Natural killer cell (primary cell): ENCODE results near the gene ATXN1. TPM values are rescaled to one million over a fixed set of nuclear protein-coding genes. Genes with fewer than 3 reads are reported as not detected.
"Not testable (repeated sequence)": the region's sequence is repeated elsewhere in the genome, so short reads cannot be mapped to it uniquely, and the experiment has no call there.

ENCODE experiments used
- ATAC-seq, 3 donors: fragments of 150-1000 bp in 2 of 3; fragments of 200-7000 bp in 1 of 3; cut with Tn5 transposase; 1 replicate in 1 of 3; 2 replicates in 2 of 3; pipeline ENCODE4 v1.10.0; 2021; ENCODE audit warnings: mild to moderate bottlenecking in 2 of 3, moderate library complexity in 2 of 3
- DNase-seq, 2 donors: peaks; one replicate each; pipeline versions ENCODE4 v3.0.0 to v3.0.0-alpha.2; 2013 to 2021; ENCODE audit warnings: mixed read lengths in 1 of 2
- H3K27ac ChIP-seq: one replicate; pipeline ENCODE4 v1.5.1; 2013; ENCODE audit warnings: mild to moderate bottlenecking, low read length
- H3K27me3 ChIP-seq: one replicate; pipeline ENCODE4 v1.6.1; 2013; ENCODE audit warnings: low read length; ENCODE audit not compliant: control insufficient read depth, insufficient read depth
- H3K36me3 ChIP-seq: one replicate; pipeline ENCODE4 v1.6.1; 2013; ENCODE audit warnings: low read length; ENCODE audit not compliant: control insufficient read depth, insufficient read depth
- H3K4me1 ChIP-seq: one replicate; pipeline ENCODE4 v1.6.1; 2013; ENCODE audit warnings: low read length; ENCODE audit not compliant: control insufficient read depth, insufficient read depth
- H3K4me3 ChIP-seq: one replicate; pipeline ENCODE4 v1.5.1; 2013; ENCODE audit warnings: low read length
- H3K9me3 ChIP-seq: one replicate; pipeline ENCODE4 v1.6.1; 2013; ENCODE audit warnings: low read length; ENCODE audit not compliant: control insufficient read depth, insufficient read depth
- H3K27ac Mint-ChIP-seq, 2 donors: one replicate each; pipeline ENCODE4 v1.8.0; 2022; ENCODE audit warnings: mild to moderate bottlenecking in 2 of 2, mixed read lengths in 2 of 2, moderate library complexity in 1 of 2
- H3K27me3 Mint-ChIP-seq, 2 donors: one replicate each; pipeline ENCODE4 v1.8.0; 2022; ENCODE audit warnings: low read depth in 2 of 2, mixed read lengths in 2 of 2
- H3K36me3 Mint-ChIP-seq: one replicate; pipeline ENCODE4 v1.8.0; 2022; ENCODE audit warnings: mixed read lengths
- H3K4me1 Mint-ChIP-seq, 2 donors: one replicate each; pipeline ENCODE4 v1.8.0; 2022; ENCODE audit warnings: mixed read lengths in 2 of 2
- H3K4me3 Mint-ChIP-seq: one replicate; pipeline ENCODE4 v1.8.0; 2022; ENCODE audit warnings: mild to moderate bottlenecking, moderate library complexity, mixed read lengths
- H3K9me3 Mint-ChIP-seq, 2 donors: one replicate each; pipeline ENCODE4 v1.8.0; 2022; ENCODE audit warnings: mixed read lengths in 2 of 2
- WGBS: methylation state at CpG from one replicate; pipeline ENCODE4 v1.1.7; 2013; ENCODE audit warnings: missing lambda C conversion rate; ENCODE audit not compliant: insufficient coverage; 5-methylcytosine and 5-hydroxymethylcytosine counted together
- intact Hi-C: fragments of 100-400 bp; cut with micrococcal nuclease; formaldehyde crosslinking; loops from one replicate; pipeline ENCODE4 v1.14.2; 2022
- total RNA-seq, 4 donors: library from RNA; stranded (reverse); fragments of 120-200 nt in 1 of 4; gene quantifications; one replicate each; pipeline versions ENCODE4 v1.2.3 to v1.2.4, GENCODE V29; 2013 to 2022
- TF ChIP-seq, protein P1 (sequence below): fragments of 200-600 bp; IDR thresholded peaks from one replicate; pipeline ENCODE4 v1.8.0; 2022; ENCODE audit warnings: antibody characterized with exemption

Gene ATXN1
- total RNA-seq, 3 donors from 2014 or later (not counting 1 experiment from before 2014, with no cell fraction given), result 90.4 to 120 (median 97.9) TPM

DNA sequence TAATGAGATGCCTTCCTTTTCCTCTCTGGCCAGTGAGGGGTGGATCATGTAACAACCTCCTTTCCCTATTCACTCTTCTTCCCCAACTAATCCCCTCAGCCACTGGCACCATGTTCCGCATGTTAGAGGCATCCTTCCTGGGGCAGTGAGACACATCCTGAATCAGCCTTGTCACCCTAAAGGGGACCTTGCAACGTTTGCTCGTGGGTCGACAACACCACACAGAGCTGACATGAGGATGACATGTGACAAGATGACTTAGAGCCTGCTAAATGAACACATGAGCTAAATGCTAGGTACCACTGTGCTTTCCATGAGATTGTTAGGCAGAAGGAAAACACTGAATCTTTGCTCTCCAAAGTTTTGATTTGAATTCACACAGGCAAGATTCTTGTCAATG is 129.2 kb downstream of the ATXN1 start:
- Histone ChIP-seq H3K4me1 (no peaks in the 10 kb centered on the region), H3K9me3 (no peaks in the 10 kb centered on the region), H3K4me3 (no peak overlapping the region), H3K27ac (no peak overlapping the region), H3K27me3 (no peaks in the 10 kb centered on the region), H3K36me3 (no peaks in the 10 kb centered on the region)
- DNase-seq (no peak), ATAC-seq (no peak)
- TF ChIP-seq, protein P1, sequence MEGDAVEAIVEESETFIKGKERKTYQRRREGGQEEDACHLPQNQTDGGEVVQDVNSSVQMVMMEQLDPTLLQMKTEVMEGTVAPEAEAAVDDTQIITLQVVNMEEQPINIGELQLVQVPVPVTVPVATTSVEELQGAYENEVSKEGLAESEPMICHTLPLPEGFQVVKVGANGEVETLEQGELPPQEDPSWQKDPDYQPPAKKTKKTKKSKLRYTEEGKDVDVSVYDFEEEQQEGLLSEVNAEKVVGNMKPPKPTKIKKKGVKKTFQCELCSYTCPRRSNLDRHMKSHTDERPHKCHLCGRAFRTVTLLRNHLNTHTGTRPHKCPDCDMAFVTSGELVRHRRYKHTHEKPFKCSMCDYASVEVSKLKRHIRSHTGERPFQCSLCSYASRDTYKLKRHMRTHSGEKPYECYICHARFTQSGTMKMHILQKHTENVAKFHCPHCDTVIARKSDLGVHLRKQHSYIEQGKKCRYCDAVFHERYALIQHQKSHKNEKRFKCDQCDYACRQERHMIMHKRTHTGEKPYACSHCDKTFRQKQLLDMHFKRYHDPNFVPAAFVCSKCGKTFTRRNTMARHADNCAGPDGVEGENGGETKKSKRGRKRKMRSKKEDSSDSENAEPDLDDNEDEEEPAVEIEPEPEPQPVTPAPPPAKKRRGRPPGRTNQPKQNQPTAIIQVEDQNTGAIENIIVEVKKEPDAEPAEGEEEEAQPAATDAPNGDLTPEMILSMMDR, result no peak
- Mint-ChIP-seq H3K27me3 (no peaks in the 10 kb centered on the region), H3K4me1 (peaks cover 32 to 53% of the 10 kb centered on the region in 2 donors), H3K4me3 (no peak overlapping the region), H3K27ac (no peak overlapping the region), H3K36me3 (peaks cover 7% of the 10 kb centered on the region), H3K9me3 (no peaks in the 10 kb centered on the region)
- WGBS, result 80% methylated on average over 4 of the region's 4 CpGs
- intact Hi-C loops, result no loop called here

GRCh38 chr6:16630026-16630643 is 131.1 kb downstream of the ATXN1 start:
- H3K4me1 Mint-ChIP-seq, result peaks cover 23 to 41% of the 10 kb centered on the region in 2 donors
- no peaks in the 10 kb centered on the region for H3K4me1 ChIP-seq

DNA sequence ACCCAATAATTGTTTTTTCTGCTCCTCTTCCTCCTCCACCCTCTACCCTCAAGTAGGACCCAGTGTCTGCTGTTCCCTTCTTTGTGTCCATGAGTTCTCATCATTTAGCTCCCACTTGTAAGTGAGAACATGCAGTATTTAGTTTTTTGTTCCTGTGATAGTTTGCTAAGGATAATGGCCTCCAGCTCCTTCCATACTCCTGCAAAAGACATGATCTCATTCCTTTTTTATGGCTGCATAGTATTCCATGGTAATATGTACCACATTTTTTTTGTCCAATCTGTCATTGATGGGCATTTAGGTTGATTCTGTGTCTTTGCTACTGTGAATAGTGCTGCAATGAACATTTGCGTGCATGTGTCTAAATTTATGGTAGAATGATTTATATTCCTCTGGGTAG is 132.7 kb downstream of the ATXN1 start:
- peaks cover 14 to 31% of the 10 kb centered on the region in 2 donors for H3K4me1 Mint-ChIP-seq
- H3K36me3 ChIP-seq, H3K4me3 ChIP-seq, H3K9me3 ChIP-seq, H3K4me1 ChIP-seq, H3K9me3 Mint-ChIP-seq, H3K27ac Mint-ChIP-seq, H3K36me3 Mint-ChIP-seq, H3K27me3 Mint-ChIP-seq, DNase-seq, H3K4me3 Mint-ChIP-seq, ATAC-seq, H3K27ac ChIP-seq, H3K27me3 ChIP-seq, intact Hi-C loops: not testable (repeated sequence)
- WGBS, result 100% methylated on average over 1 of the region's 1 CpG

More at GRCh38 chr6:16630026-16630643, 131.1 kb downstream of the ATXN1 start:
- intact Hi-C loops, result no loop called here
- WGBS, result 85% methylated on average over 3 of the region's 4 CpGs
- no peak for ATAC-seq
- Mint-ChIP-seq H3K27me3 (no peaks in the 10 kb centered on the region), H3K4me3 (no peak overlapping the region), H3K36me3 (peaks cover 7% of the 10 kb centered on the region), H3K27ac (no peak overlapping the region), H3K9me3 (no peaks in the 10 kb centered on the region)
- no peak for DNase-seq
- no peaks in the 10 kb centered on the region for H3K9me3 ChIP-seq
- H3K4me3 ChIP-seq, result no peak overlapping the region
- TF ChIP-seq, protein P1, result no peak
- no peaks in the 10 kb centered on the region for H3K36me3 ChIP-seq
- H3K27me3 ChIP-seq, result no peaks in the 10 kb centered on the region
- no peak overlapping the region for H3K27ac ChIP-seq

- Mint-ChIP-seq H3K27ac (no peak overlapping the region), H3K4me1 (peaks cover 15 to 26% of the 10 kb centered on the region in 2 donors), H3K27me3 (no peaks in the 10 kb centered on the region), H3K9me3 (no peaks in the 10 kb centered on the region), H3K4me3 (no peak overlapping the region), H3K36me3 (peaks cover 7% of the 10 kb centered on the region)
- Histone ChIP-seq H3K36me3 (no peaks in the 10 kb centered on the region), H3K4me1 (peaks cover 2% of the 10 kb centered on the region), H3K4me3 (no peak overlapping the region), H3K27me3 (no peaks in the 10 kb centered on the region), H3K27ac (no peak overlapping the region), H3K9me3 (no peaks in the 10 kb centered on the region)
- intact Hi-C loops, result no loop called here
- no peak for ATAC-seq
- WGBS, result 100% methylated on average over 2 of the region's 2 CpGs
- no peak for DNase-seq
- TF ChIP-seq, protein P1, result no peak
Observed at GRCh38 chr6:16626650-16627049, 134.6 kb downstream of the ATXN1 start.
